Esophagus squamous epithelium (tissue), 4 donors: ENCODE measurements around the gene NMRAL1.

Experiments
- POLR2A ChIP-seq, 4 donors: fragments of 450-650 bp; IDR thresholded peaks; one replicate each; pipeline ENCODE4 v1.6.1; 2017; ENCODE audit warnings: antibody characterized with exemption in 4 of 4, mild to moderate bottlenecking in 4 of 4, moderate library complexity in 3 of 4
- TF ChIP-seq, protein P1 (sequence below), 6 experiments: fragments of 450-650 bp in 4 of 6; fragments of 200-600 bp in 2 of 6; sonication (generic) in 2 of 6; IDR thresholded peaks; one replicate each; pipeline ENCODE4 v1.5.1; 2016 to 2019; ENCODE audit warnings: antibody characterized with exemption in 6 of 6, mild to moderate bottlenecking in 4 of 6, moderate library complexity in 4 of 6

DNA sequence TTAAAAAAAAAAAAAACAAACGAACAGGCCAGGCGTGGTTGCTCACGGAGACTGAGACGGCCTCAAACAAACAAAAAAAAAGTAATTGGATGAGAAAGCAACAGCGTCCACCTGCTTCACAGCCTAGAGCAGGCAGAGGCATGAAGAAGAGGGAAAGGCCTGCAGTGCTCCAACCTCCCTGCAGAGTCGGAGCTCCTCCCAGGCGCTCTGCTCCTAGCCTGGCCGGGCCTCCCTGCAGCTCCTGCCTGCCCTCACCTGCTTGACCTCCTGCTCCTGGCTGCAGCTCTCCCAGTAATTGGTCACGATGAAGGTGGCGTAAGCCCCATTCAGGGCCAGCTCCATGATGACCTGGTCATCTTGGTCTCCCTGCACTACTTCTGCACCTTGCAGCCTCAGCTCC lies 5.5 kb downstream of the NMRAL1 start:
- TF ChIP-seq, protein P1, sequence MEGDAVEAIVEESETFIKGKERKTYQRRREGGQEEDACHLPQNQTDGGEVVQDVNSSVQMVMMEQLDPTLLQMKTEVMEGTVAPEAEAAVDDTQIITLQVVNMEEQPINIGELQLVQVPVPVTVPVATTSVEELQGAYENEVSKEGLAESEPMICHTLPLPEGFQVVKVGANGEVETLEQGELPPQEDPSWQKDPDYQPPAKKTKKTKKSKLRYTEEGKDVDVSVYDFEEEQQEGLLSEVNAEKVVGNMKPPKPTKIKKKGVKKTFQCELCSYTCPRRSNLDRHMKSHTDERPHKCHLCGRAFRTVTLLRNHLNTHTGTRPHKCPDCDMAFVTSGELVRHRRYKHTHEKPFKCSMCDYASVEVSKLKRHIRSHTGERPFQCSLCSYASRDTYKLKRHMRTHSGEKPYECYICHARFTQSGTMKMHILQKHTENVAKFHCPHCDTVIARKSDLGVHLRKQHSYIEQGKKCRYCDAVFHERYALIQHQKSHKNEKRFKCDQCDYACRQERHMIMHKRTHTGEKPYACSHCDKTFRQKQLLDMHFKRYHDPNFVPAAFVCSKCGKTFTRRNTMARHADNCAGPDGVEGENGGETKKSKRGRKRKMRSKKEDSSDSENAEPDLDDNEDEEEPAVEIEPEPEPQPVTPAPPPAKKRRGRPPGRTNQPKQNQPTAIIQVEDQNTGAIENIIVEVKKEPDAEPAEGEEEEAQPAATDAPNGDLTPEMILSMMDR (IDR thresholded peaks at IDR 0.05), result no peak
- TF ChIP-seq POLR2A (IDR thresholded peaks at IDR 0.05), result no peak
